SK-N-SH treated with all-trans-retinoic acid at 6 μM for 48 hours (cell line): ENCODE measurements around the gene KCNJ16.

ENCODE experiments used
- ATAC-seq: fragments of 200-7000 bp; cut with Tn5 transposase; 3 replicates; pipeline ENCODE4 v1.9.1; 2020; ENCODE audit warnings: mild to moderate bottlenecking, moderate library complexity
- ARNTL ChIP-seq: fragments of 450-650 bp; formaldehyde crosslinking; IDR thresholded peaks from 2 replicates; pipeline ENCODE4 v1.5.0; 2020; ENCODE audit warnings: low read depth, mild to moderate bottlenecking, moderate library complexity, borderline replicate concordance
- BACH2 ChIP-seq: fragments of 250-450 bp; sonication (Bioruptor Pico); IDR thresholded peaks from 2 replicates; pipeline ENCODE4 v1.9.0; 2021; ENCODE audit warnings: mild to moderate bottlenecking, borderline replicate concordance
- CREB5 ChIP-seq: fragments of 250-450 bp; sonication (Bioruptor Pico); IDR thresholded peaks from 2 replicates; pipeline ENCODE4 v1.5.1; 2020; ENCODE audit warnings: low read depth, mild to moderate bottlenecking, moderate library complexity
- CSRNP3 ChIP-seq: fragments of 250-450 bp; sonication (Bioruptor Pico); IDR thresholded peaks from 2 replicates; pipeline ENCODE4 v1.5.1; 2021; ENCODE audit warnings: mild to moderate bottlenecking, moderate library complexity
- ESRRG ChIP-seq: fragments of 250-450 bp; sonication (Bioruptor Pico); IDR thresholded peaks from 2 replicates; pipeline ENCODE4 v1.6.1; 2021; ENCODE audit warnings: mild to moderate bottlenecking
- GLIS3 ChIP-seq: fragments of 250-450 bp; sonication (Bioruptor Pico); IDR thresholded peaks from 2 replicates; pipeline ENCODE4 v1.5.0; 2020; ENCODE audit warnings: mild to moderate bottlenecking, moderate library complexity
- OSR1 ChIP-seq: fragments of 250-450 bp; sonication (Bioruptor Pico); IDR thresholded peaks from 2 replicates; pipeline ENCODE4 v1.8.0; 2022; ENCODE audit warnings: moderate library complexity, mild to moderate bottlenecking, inconsistent platforms
- POU6F1 ChIP-seq: fragments of 250-450 bp; sonication (Bioruptor Pico); IDR thresholded peaks from 2 replicates; pipeline ENCODE4 v1.8.0; 2021; ENCODE audit warnings: low read depth, mild to moderate bottlenecking, moderate library complexity, borderline replicate concordance
- PPARA ChIP-seq: fragments of 250-450 bp; sonication (Bioruptor Pico); IDR thresholded peaks from 2 replicates; pipeline ENCODE4 v1.5.0; 2020; ENCODE audit warnings: mild to moderate bottlenecking, borderline replicate concordance
- RARB ChIP-seq: fragments of 250-450 bp; sonication (Bioruptor Pico); IDR thresholded peaks from 2 replicates; pipeline ENCODE4 v1.8.0; 2021; ENCODE audit warnings: mild to moderate bottlenecking, moderate library complexity
- SNAI2 ChIP-seq: fragments of 250-450 bp; sonication (Bioruptor Pico); IDR thresholded peaks from 2 replicates; pipeline ENCODE4 v1.5.0; 2020; ENCODE audit warnings: mild to moderate bottlenecking, moderate library complexity
- TCF4 ChIP-seq: fragments of 250-450 bp; sonication (Bioruptor Pico); IDR thresholded peaks from 2 replicates; pipeline ENCODE4 v1.8.0; 2021; ENCODE audit warnings: mild to moderate bottlenecking, moderate library complexity, borderline replicate concordance
- TOX ChIP-seq: fragments of 250-450 bp; sonication (Bioruptor Pico); IDR thresholded peaks from 2 replicates; pipeline ENCODE4 v1.8.0; 2021; ENCODE audit warnings: mild to moderate bottlenecking, moderate library complexity, borderline replicate concordance
- TSHZ2 ChIP-seq: fragments of 250-450 bp; sonication (Bioruptor Pico); IDR thresholded peaks from 2 replicates; pipeline ENCODE4 v1.5.0; 2020; ENCODE audit warnings: mild to moderate bottlenecking, moderate library complexity
- ZC3H10 ChIP-seq: fragments of 250-450 bp; sonication (Bioruptor Pico); IDR thresholded peaks from 2 replicates; pipeline ENCODE4 v1.5.1; 2021; ENCODE audit warnings: mild to moderate bottlenecking, moderate library complexity
- ZFP3 ChIP-seq: fragments of 250-450 bp; sonication (Bioruptor Pico); IDR thresholded peaks from 2 replicates; pipeline ENCODE4 v1.5.0; 2020; ENCODE audit warnings: mild to moderate bottlenecking, moderate library complexity
- ZNF565 ChIP-seq: fragments of 450-650 bp; formaldehyde crosslinking; conservative IDR thresholded peaks from 2 replicates; pipeline ENCODE4 v1.5.0; 2020; ENCODE audit warnings: low read depth, mild to moderate bottlenecking, moderate library complexity
- ZNF70 ChIP-seq: fragments of 450-650 bp; formaldehyde crosslinking; IDR thresholded peaks from 2 replicates; pipeline ENCODE4 v1.5.0; 2020; ENCODE audit warnings: mild to moderate bottlenecking, moderate library complexity
- ZNF8 ChIP-seq: fragments of 450-650 bp; formaldehyde crosslinking; IDR thresholded peaks from 2 replicates; pipeline ENCODE4 v1.5.0; 2020; ENCODE audit warnings: mild to moderate bottlenecking, moderate library complexity

Gene KCNJ16

GRCh38 chr17:70081885-70082284, 6.9 kb downstream of the KCNJ16 start:
- ATAC-seq: no peak

GRCh38 chr17:70084476-70084875, 9.5 kb downstream of the KCNJ16 start:
- TF ChIP-seq ESRRG (CRISPR knock-in tag): no peak
- TF ChIP-seq TCF4 (CRISPR knock-in tag): no peak
- TF ChIP-seq POU6F1 (CRISPR knock-in tag): no peak
- no peak for TF ChIP-seq GLIS3 (CRISPR knock-in tag)
- TF ChIP-seq CSRNP3 (CRISPR knock-in tag): no peak
- no peak for TF ChIP-seq ZNF70 (CRISPR knock-in tag)
- TF ChIP-seq PPARA: no peak
- TF ChIP-seq ZC3H10 (CRISPR knock-in tag): no peak
- TF ChIP-seq SNAI2: no peak
- no peak for TF ChIP-seq TOX (CRISPR knock-in tag)
- TF ChIP-seq CREB5 (CRISPR knock-in tag): no peak
- no peak for TF ChIP-seq ZNF8 (CRISPR knock-in tag)
- no peak for TF ChIP-seq TSHZ2 (CRISPR knock-in tag)
- TF ChIP-seq ZNF565 (CRISPR knock-in tag): no peak
- no peak for TF ChIP-seq OSR1 (CRISPR knock-in tag)
- no peak for TF ChIP-seq RARB
- TF ChIP-seq ARNTL (CRISPR knock-in tag): no peak
- TF ChIP-seq, all 23 proteins: peak for 0
- no peak for ATAC-seq

More at GRCh38 chr17:70081885-70082284, 6.9 kb downstream of the KCNJ16 start:
- TF ChIP-seq SNAI2 (no peak), GLIS3 (CRISPR knock-in tag) (no peak), ZNF8 (CRISPR knock-in tag) (no peak), TOX (CRISPR knock-in tag) (no peak), PPARA (no peak), ZFP3 (CRISPR knock-in tag) (no peak), ARNTL (CRISPR knock-in tag) (no peak), CREB5 (CRISPR knock-in tag) (no peak), CSRNP3 (CRISPR knock-in tag) (no peak), ZNF565 (CRISPR knock-in tag) (no peak), RARB (no peak), ZC3H10 (CRISPR knock-in tag) (no peak), ESRRG (CRISPR knock-in tag) (no peak), BACH2 (no peak), POU6F1 (CRISPR knock-in tag) (no peak)
- TF ChIP-seq, all 23 proteins: peak for 0
